GM23338 (cell line): ENCODE results near the gene RASSF1. TPM values are rescaled to one million over a fixed set of nuclear protein-coding genes. Genes with fewer than 3 reads are reported as not detected.
A peak's percentile ranks its signal among the peaks of the same experiment; 100 is the strongest.

Source experiments
- ATAC-seq: fragments of 200-7000 bp; cut with Tn5 transposase; 3 replicates; pipeline ENCODE4 v1.9.1; 2020
- DNase-seq: peaks from one replicate; pipeline ENCODE4 v3.0.0-alpha.2; 2015; ENCODE audit warnings: low spot score
- H2AFZ ChIP-seq: fragments of 200-600 bp; sonication (generic); 2 replicates; pipeline ENCODE4 v1.8.0; 2016; ENCODE audit warnings: antibody characterized with exemption, mild to moderate bottlenecking, moderate library complexity
- H3F3A ChIP-seq: fragments of 200-600 bp; sonication (generic); replicated peaks from 2 replicates; pipeline ENCODE4 v1.8.0; 2017; ENCODE audit warnings: antibody characterized with exemption, mixed run types, low read depth
- H3K27ac ChIP-seq: fragments of 200-600 bp; sonication (generic); 2 replicates; pipeline ENCODE4 v1.6.1; 2016; ENCODE audit warnings: low read depth
- H3K27me3 ChIP-seq: fragments of 200-600 bp; sonication (generic); 2 replicates; pipeline ENCODE4 v1.8.0; 2016; ENCODE audit warnings: mild to moderate bottlenecking, mixed run types, moderate library complexity; ENCODE audit not compliant: insufficient read depth
- H3K36me3 ChIP-seq: fragments of 200-600 bp; sonication (generic); 2 replicates; pipeline ENCODE4 v1.8.0; 2016; ENCODE audit warnings: mild to moderate bottlenecking; ENCODE audit not compliant: insufficient read depth
- H3K4me1 ChIP-seq: fragments of 200-600 bp; sonication (generic); 2 replicates; pipeline ENCODE4 v1.8.0; 2016; ENCODE audit warnings: mild to moderate bottlenecking, moderate library complexity; ENCODE audit not compliant: insufficient read depth
- H3K4me2 ChIP-seq: fragments of 200-600 bp; sonication (generic); 2 replicates; pipeline ENCODE4 v1.7.1; 2017; ENCODE audit warnings: mixed run types
- H3K4me3 ChIP-seq: fragments of 200-600 bp; sonication (generic); 2 replicates; pipeline ENCODE4 v1.6.1; 2016; ENCODE audit warnings: mixed run types
- H3K79me2 ChIP-seq: fragments of 200-600 bp; sonication (generic); replicated peaks from 2 replicates; pipeline ENCODE4 v1.8.0; 2017; ENCODE audit warnings: mild to moderate bottlenecking; ENCODE audit not compliant: insufficient read depth
- H3K9me2 ChIP-seq: fragments of 200-600 bp; sonication (generic); 2 replicates; pipeline ENCODE4 v1.8.0; 2017; ENCODE audit not compliant: insufficient read depth
- H4K20me1 ChIP-seq: fragments of 200-600 bp; sonication (generic); replicated peaks from 2 replicates; pipeline ENCODE4 v1.8.0; 2017; ENCODE audit warnings: mild to moderate bottlenecking; ENCODE audit not compliant: insufficient read depth
- H3K27ac Mint-ChIP-seq: 2 replicates; pipeline ENCODE4 v1.8.0; 2020; ENCODE audit warnings: inconsistent platforms, mild to moderate bottlenecking, moderate library complexity, mixed read lengths
- H3K27me3 Mint-ChIP-seq: 3 replicates; pipeline ENCODE4 v1.8.0; 2022; ENCODE audit warnings: low read depth, mild to moderate bottlenecking, moderate library complexity, mixed read lengths, inconsistent platforms; ENCODE audit not compliant: insufficient read depth, poor library complexity
- H3K36me3 Mint-ChIP-seq: 3 replicates; pipeline ENCODE4 v1.8.0; 2021; ENCODE audit warnings: low read depth, mild to moderate bottlenecking, inconsistent platforms, moderate library complexity, mixed read lengths
- H3K4me1 Mint-ChIP-seq: 3 replicates; pipeline ENCODE4 v1.8.0; 2020; ENCODE audit warnings: mild to moderate bottlenecking, inconsistent platforms, mixed read lengths
- H3K4me3 Mint-ChIP-seq: 3 replicates; pipeline ENCODE4 v1.8.0; 2021; ENCODE audit warnings: moderate library complexity, mild to moderate bottlenecking, inconsistent platforms, mixed read lengths
- H3K9me3 Mint-ChIP-seq: 3 replicates; pipeline ENCODE4 v1.8.0; 2020; ENCODE audit warnings: moderate library complexity, mild to moderate bottlenecking, inconsistent platforms, mixed read lengths
- CREB1 ChIP-seq: fragments of 250-450 bp; sonication (Bioruptor Pico); IDR thresholded peaks from 2 replicates; pipeline ENCODE4 v1.5.0; 2020; ENCODE audit warnings: low read depth, mild to moderate bottlenecking, moderate library complexity
- CTCF ChIP-seq, 2 experiments: fragments of 200-600 bp in 1 of 2; sonication (generic) in 1 of 2; conservative IDR thresholded peaks; 2 replicates each; pipeline versions ENCODE4 v1.5.1 to v1.6.1; 2016 to 2017; ENCODE audit warnings: antibody characterized with exemption in 2 of 2, low read depth in 2 of 2, mild to moderate bottlenecking in 2 of 2, moderate library complexity in 1 of 2
- ETS1 ChIP-seq: IDR thresholded peaks from 2 replicates; pipeline ENCODE4 v1.6.1; 2016; ENCODE audit warnings: antibody characterized with exemption
- NANOG ChIP-seq: IDR thresholded peaks from 2 replicates; pipeline ENCODE4 v1.6.1; 2016; ENCODE audit warnings: antibody characterized with exemption, borderline replicate concordance
- POLR2AphosphoS5 ChIP-seq: IDR thresholded peaks from 2 replicates; pipeline ENCODE4 v1.6.1; 2016; ENCODE audit warnings: antibody characterized with exemption, low read depth
- REST ChIP-seq: IDR thresholded peaks from one replicate; pipeline ENCODE4 v1.6.1; 2018; ENCODE audit warnings: antibody characterized with exemption; ENCODE audit not compliant: unreplicated experiment
- ZNF114 ChIP-seq: fragments of 250-450 bp; sonication (Bioruptor Pico); IDR thresholded peaks from 2 replicates; pipeline ENCODE4 v1.5.0; 2020; ENCODE audit warnings: mild to moderate bottlenecking, moderate library complexity
- ZNF331 ChIP-seq: fragments of 250-450 bp; sonication (Bioruptor Pico); IDR thresholded peaks from 2 replicates; pipeline ENCODE4 v1.5.0; 2020; ENCODE audit warnings: low read depth, mild to moderate bottlenecking, moderate library complexity
- polyA plus RNA-seq: library from polyadenylated mRNA; unstranded; fragments of >200 nt; fragmentation: Nextera tagmentation; extraction: Ambion mirVana; gene quantifications from 2 replicates; pipeline ENCODE4 v1.2.1, GENCODE V29; 2016
- total RNA-seq: library from RNA; depleted of rRNA; stranded (reverse); fragments of >200 nt; shearing (Covaris generic); gene quantifications from 2 replicates; pipeline ENCODE4 v1.2.3, GENCODE V29; 2014

Gene RASSF1
- total and polyA plus RNA-seq, 2 experiments from 2014 or later, result 9.6 to 15.7 TPM

GRCh38 chr3:50365080-50365841 lies 24.6 kb upstream of the RASSF1 start:
- Mint-ChIP-seq H3K27ac (0 out of 2 replicates have a peak overlapping the region, but pooled peaks have one; percentile 40), H3K27me3 (peaks cover 16% of the 10 kb centered on the region), H3K4me3 (peak overlapping the region; percentile 77), H3K4me1 (peaks cover 4% of the 10 kb centered on the region; the same call in 1 of the 3 replicates), H3K9me3 (no peaks in the 10 kb centered on the region; the same call in 2 of the 3 replicates), H3K36me3 (no peaks in the 10 kb centered on the region)
- H3K4me3 ChIP-seq, result peak overlapping the region; percentile 78
- peak overlapping the region; percentile 95 for H3K4me2 ChIP-seq
- no peaks in the 10 kb centered on the region for H3K36me3 ChIP-seq
- no peak overlapping the region for H3K27ac ChIP-seq
- no peaks in the 10 kb centered on the region for H3K4me1 ChIP-seq
- H3K27me3 ChIP-seq, result peaks cover 11% of the 10 kb centered on the region; the same call in 1 of the 2 replicates
- TF ChIP-seq CTCF (conservative IDR thresholded peaks at IDR 0.05; ENCODE audit: low read depth in 2 of 2), result peak; percentile 17 to 60; a peak in 2 of 4 replicates
- TF ChIP-seq ETS1, result no peak
- TF ChIP-seq NANOG, result no peak
- peak; percentile 53; the same call in 1 of the 2 replicates for TF ChIP-seq POLR2AphosphoS5
- TF ChIP-seq ZNF114 (CRISPR knock-in tag), result no peak
- peak; percentile 66 for TF ChIP-seq CREB1 (CRISPR knock-in tag)
- no peaks in the 10 kb centered on the region for H3K79me2 ChIP-seq
- H4K20me1 ChIP-seq, result no peaks in the 10 kb centered on the region
- DNase-seq (peak; percentile 97), ATAC-seq (peak; percentile 86)
- H2AFZ ChIP-seq, result peak overlapping the region; percentile 86
- H3K9me2 ChIP-seq, result no peaks in the 10 kb centered on the region
- 0 out of 2 replicates have a peak, but pooled peaks cover 5% of the 10 kb centered on the region for H3F3A ChIP-seq

GRCh38 chr3:50364573-50365079 lies 24.0 kb upstream of the RASSF1 start:
- Histone ChIP-seq H3K36me3 (no peaks in the 10 kb centered on the region), H3K4me1 (no peaks in the 10 kb centered on the region), H3K27ac (no peak overlapping the region), H3K79me2 (no peaks in the 10 kb centered on the region), H3K27me3 (peaks cover 11% of the 10 kb centered on the region; the same call in 1 of the 2 replicates), H3K4me3 (peak overlapping the region; percentile 78), H3K4me2 (peak overlapping the region; percentile 81), H2AFZ (peak overlapping the region; percentile 76), H3F3A (0 out of 2 replicates have a peak, but pooled peaks cover 5% of the 10 kb centered on the region), H4K20me1 (no peaks in the 10 kb centered on the region), H3K9me2 (no peaks in the 10 kb centered on the region)
- H3K4me3 Mint-ChIP-seq, result peak overlapping the region; percentile 77
- H3K27ac Mint-ChIP-seq, result no peak overlapping the region
- peaks cover 9% of the 10 kb centered on the region; the same call in 2 of the 3 replicates for H3K4me1 Mint-ChIP-seq
- H3K36me3 Mint-ChIP-seq, result no peaks in the 10 kb centered on the region
- peaks cover 20% of the 10 kb centered on the region for H3K27me3 Mint-ChIP-seq
- ATAC-seq, result peak; percentile 61
- peak; percentile 75 for DNase-seq
- H3K9me3 Mint-ChIP-seq, result no peaks in the 10 kb centered on the region; the same call in 2 of the 3 replicates
- TF ChIP-seq REST (no peak), ZNF331 (CRISPR knock-in tag) (no peak), CTCF (conservative IDR thresholded peaks at IDR 0.05; ENCODE audit: low read depth in 2 of 2) (no peak)
